ENCODE results near the gene PTPRN2. TPM values are rescaled to one million over a fixed set of nuclear protein-coding genes. Genes with fewer than 3 reads are reported as not detected.

Gene PTPRN2
- total and polyA plus RNA-seq, 2 of the 8 experiments (the other 6 are each of a cell fraction or from before 2014, with no cell fraction given), result 2.6 to 4.5 TPM

GRCh38 chr7:158546214-158546613, 41.4 kb downstream of the PTPRN2 start (continued):
- TF ChIP-seq NANOG (IDR thresholded peaks at IDR 0.05; ENCODE audit: insufficient read depth, low read depth, low read length, poor library complexity, severe bottlenecking) (no peak), TAF1 (IDR thresholded peaks at IDR 0.05; ENCODE audit: low read depth, low read length) (no peak)

Data from H1 (cell line).